K562 (cell line): ENCODE measurements around the gene ESCO1. TPM values are rescaled to one million over a fixed set of nuclear protein-coding genes. Genes with fewer than 3 reads are reported as not detected.
A peak's percentile ranks its signal among the peaks of the same experiment; 100 is the strongest.

Source experiments
- CEBPG ChIP-seq, 3 experiments: fragments of 200-800 bp in 1 of 3; sonication (Bioruptor generic) in 1 of 3; sonication (generic) in 1 of 3; formaldehyde crosslinking in 1 of 3; IDR thresholded peaks in 2 of 3; conservative IDR thresholded peaks in 1 of 3; 2 replicates each; pipeline versions ENCODE4 v1.6.1 to v1.8.0; 2016 to 2022; ENCODE audit warnings: missing compliant biosample characterization in 2 of 3, missing genetic modification characterization in 2 of 3, mild to moderate bottlenecking in 1 of 3, missing genetic modification reagents in 1 of 3
- CHD1 ChIP-seq: fragments of 200-600 bp; sonication (generic); IDR thresholded peaks from one replicate; pipeline ENCODE4 v1.6.1; 2012; ENCODE audit warnings: mild to moderate bottlenecking, moderate library complexity, low read length, inconsistent platforms
- MNT ChIP-seq, 2 experiments: fragments of 450-650 bp; conservative IDR thresholded peaks; 2 replicates each; pipeline ENCODE4 v1.6.1; 2017; ENCODE audit warnings: mild to moderate bottlenecking in 2 of 2, moderate library complexity in 2 of 2
- NFRKB ChIP-seq: fragments of 450-650 bp; IDR thresholded peaks from 2 replicates; pipeline ENCODE4 v1.6.1; 2016; ENCODE audit warnings: low read depth
- RBBP5 ChIP-seq: fragments of 200-600 bp; sonication (generic); IDR thresholded peaks from 2 replicates; pipeline ENCODE4 v1.6.1; 2012; ENCODE audit warnings: borderline replicate concordance, mild to moderate bottlenecking, low read length, control low read depth, inconsistent platforms; ENCODE audit not compliant: insufficient read depth, poor library complexity, severe bottlenecking
- RUNX1 ChIP-seq: sonication (generic); IDR thresholded peaks from 2 replicates; pipeline ENCODE4 v1.6.1; 2016; ENCODE audit warnings: antibody characterized with exemption, low read depth
- YBX1 ChIP-seq: fragments of 450-650 bp; IDR thresholded peaks from 2 replicates; pipeline ENCODE4 v1.7.1; 2016; ENCODE audit warnings: mild to moderate bottlenecking
- YY1 ChIP-seq, 3 experiments: IDR thresholded peaks; 2 replicates each; pipeline ENCODE4 v1.6.1; 2011; ENCODE audit warnings: low read length in 2 of 3, mild to moderate bottlenecking in 2 of 3, moderate library complexity in 2 of 3, borderline replicate concordance in 1 of 3, control low read depth in 1 of 3, low read depth in 1 of 3; ENCODE audit not compliant: insufficient read depth in 3 of 3, insufficient replicate concordance in 2 of 3, control insufficient read depth in 1 of 3, insufficient read length in 1 of 3; ENCODE audit errors: extremely low read depth in 1 of 3
- ZBTB40 ChIP-seq, 2 experiments: fragments of 450-650 bp in 1 of 2; sonication (generic) in 1 of 2; formaldehyde crosslinking in 1 of 2; IDR thresholded peaks; 2 replicates each; pipeline versions ENCODE4 v1.7.1 to v1.9.0; 2016 to 2022; ENCODE audit warnings: inconsistent platforms in 1 of 2, mild to moderate bottlenecking in 1 of 2, missing genetic modification reagents in 1 of 2
- ZFX ChIP-seq: sonication (generic); formaldehyde crosslinking; IDR thresholded peaks from 2 replicates; pipeline ENCODE4 v1.8.0; 2022; ENCODE audit warnings: mild to moderate bottlenecking, missing genetic modification reagents, moderate library complexity
- ZNF395 ChIP-seq: fragments of 200-800 bp; sonication (Bioruptor generic); IDR thresholded peaks from 2 replicates; pipeline ENCODE4 v1.6.1; 2017; ENCODE audit warnings: missing genetic modification characterization, missing compliant biosample characterization
- polyA plus RNA-seq, 8 experiments: library from polyadenylated mRNA; depleted of rRNA in 4 of 8; stranded (reverse) in 5 of 8; unstranded in 3 of 8; fragments of >200 nt; fragmentation: Nextera tagmentation in 2 of 8; fragmentation: Illumina TruSeq in 1 of 8; extraction: Ambion mirVana in 2 of 8; extraction: Trizol in 1 of 8; gene quantifications; 2 replicates each; pipeline versions ENCODE4 v1.2.1 to v1.2.3, GENCODE V29; 2011 to 2014; ENCODE audit warnings: inconsistent platforms in 1 of 8, missing spikeins in 1 of 8
- total RNA-seq, 7 experiments: library from RNA; depleted of rRNA in 6 of 7; stranded (reverse); fragments of >200 nt in 6 of 7; fragmentation: Illumina TruSeq in 2 of 7; extraction: Trizol in 2 of 7; gene quantifications; 2 replicates each; pipeline versions ENCODE4 v1.2.1 to v1.2.3, GENCODE V29; 2011 to 2021; ENCODE audit warnings: low replicate concordance in 1 of 7

Gene ESCO1
- total and polyA plus RNA-seq, 9 of the 15 experiments (the other 6 are each of a cell fraction or from before 2014, with no cell fraction given): 15.0 to 31.3 (median 19.6) TPM

- TF ChIP-seq ZFX (CRISPR knock-in tag): peak; percentile 64
- peak; percentile 52; the same call in 1 of the 2 replicates for TF ChIP-seq ZNF395 (CRISPR knock-in tag)
- TF ChIP-seq YY1 (IDR thresholded peaks at IDR 0.05; ENCODE audit: borderline replicate concordance in 1 of 3, control insufficient read depth in 1 of 3, extremely low read depth in 1 of 3, insufficient read depth in 3 of 3, insufficient read length in 1 of 3, insufficient replicate concordance in 2 of 3, low read depth in 1 of 3, low read length in 2 of 3): peak; percentile 10 to 82 (median 49)
- TF ChIP-seq NFRKB: peak; percentile 47; the same call in 1 of the 2 replicates
- TF ChIP-seq RBBP5: no peak
- TF ChIP-seq MNT (conservative IDR thresholded peaks at IDR 0.05): peak in 1 of 2 experiments; percentile 32; a peak in 1 of 4 replicates
- TF ChIP-seq CHD1: peak; percentile 61
- TF ChIP-seq RUNX1: no peak
- no peak for TF ChIP-seq CEBPG (CRISPR knock-in tag; IDR thresholded peaks at IDR 0.05)
- TF ChIP-seq CEBPG (tag; conservative IDR thresholded peaks at IDR 0.05 in 1 of 2, IDR thresholded peaks at IDR 0.05 in 1 of 2): peak in 1 of 2 experiments; percentile 43; a peak in 2 of 4 replicates
- TF ChIP-seq YBX1: no peak
- TF ChIP-seq ZBTB40 (IDR thresholded peaks at IDR 0.05): peak; percentile 53; the same call in 1 of the 2 replicates
- no peak for TF ChIP-seq ZBTB40 (CRISPR knock-in tag; IDR thresholded peaks at IDR 0.05)
Observed at GRCh38 chr18:21598726-21599584, 1.5 kb downstream of the ESCO1 start (continued).
